Stimulated activated CD8-positive, alpha-beta memory T cell treated with anti-CD3 and anti-CD28 coated beads, Interleukin-4, amount 100 ng/mL, for 48 hours (primary cell): ENCODE data around the gene ASB18.

ENCODE experiments used
- DNase-seq: peaks from one replicate; pipeline ENCODE4 v3.0.0-alpha.2; 2020

Gene ASB18

GRCh38 chr2:236172255-236173035 lies 91.8 kb downstream of the ASB18 start:
- DNase-seq = no peak

- no peak for DNase-seq
Measured at GRCh38 chr2:236171680-236172254, 92.4 kb downstream of the ASB18 start.

GRCh38 chr2:236171181-236171679 lies 93.0 kb downstream of the ASB18 start:
- DNase-seq = no peak

GRCh38 chr2:236170590-236171165 lies 93.5 kb downstream of the ASB18 start:
- DNase-seq = no peak

- no peak for DNase-seq
Measured at GRCh38 chr2:236169741-236170589, 94.2 kb downstream of the ASB18 start.

GRCh38 chr2:236169151-236169721 lies 95.0 kb downstream of the ASB18 start:
- DNase-seq = no peak

DNA sequence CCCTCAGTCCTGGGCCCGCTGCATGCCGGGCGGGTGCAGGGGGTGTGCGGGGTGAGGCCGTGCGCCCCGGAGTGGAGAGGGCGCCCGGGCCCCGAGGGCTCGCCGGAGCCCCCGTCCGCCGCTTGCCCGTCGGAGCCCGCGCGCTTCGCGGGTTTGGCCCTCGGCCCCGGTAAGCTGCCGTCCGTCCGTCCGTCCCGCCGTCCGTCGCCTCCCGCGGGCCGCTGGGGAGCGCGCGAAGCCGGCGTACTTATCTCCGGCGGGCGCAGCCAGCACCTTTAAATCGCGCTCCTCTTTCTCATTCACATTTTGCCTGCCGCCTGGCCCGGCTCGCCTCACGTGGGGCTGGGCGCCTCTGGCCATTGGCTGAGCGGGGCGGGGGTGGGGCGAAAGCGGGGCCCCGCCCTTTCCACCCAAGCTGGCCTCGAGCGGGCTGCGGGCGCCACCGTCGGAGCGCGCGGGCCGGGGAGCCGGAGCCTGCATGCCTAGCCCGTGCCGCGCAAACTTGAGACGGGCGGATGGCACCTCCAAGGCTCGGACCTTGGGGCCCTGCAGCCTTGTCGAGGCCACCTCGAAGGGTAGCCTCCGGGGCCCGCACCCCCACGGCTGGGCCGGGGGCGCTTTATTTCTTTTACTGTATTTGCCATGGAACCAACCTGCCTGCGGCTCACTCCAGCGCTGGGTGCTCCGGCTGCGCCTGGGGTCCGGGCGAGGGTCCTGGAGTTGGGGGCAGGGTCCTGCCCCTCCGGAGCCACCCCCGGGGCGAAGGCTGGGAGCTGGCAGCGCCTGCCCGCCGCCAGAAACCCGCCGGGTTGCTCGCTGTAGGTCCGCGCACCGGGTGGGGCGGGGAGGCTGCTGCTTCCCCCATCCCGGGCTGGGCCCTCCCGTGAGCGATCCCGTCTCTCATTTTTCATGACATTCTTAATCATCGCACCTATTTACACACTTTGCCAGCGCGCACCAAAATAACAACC lies 95.8 kb downstream of the ASB18 start, which contains the start of gene GBX2:
TSS of gene GBX2 (minus strand) at position 277 of the 971 bp plus-strand sequence. CDS start 415 bp downstream, outside the sequence.
- no peak for DNase-seq

DNA sequence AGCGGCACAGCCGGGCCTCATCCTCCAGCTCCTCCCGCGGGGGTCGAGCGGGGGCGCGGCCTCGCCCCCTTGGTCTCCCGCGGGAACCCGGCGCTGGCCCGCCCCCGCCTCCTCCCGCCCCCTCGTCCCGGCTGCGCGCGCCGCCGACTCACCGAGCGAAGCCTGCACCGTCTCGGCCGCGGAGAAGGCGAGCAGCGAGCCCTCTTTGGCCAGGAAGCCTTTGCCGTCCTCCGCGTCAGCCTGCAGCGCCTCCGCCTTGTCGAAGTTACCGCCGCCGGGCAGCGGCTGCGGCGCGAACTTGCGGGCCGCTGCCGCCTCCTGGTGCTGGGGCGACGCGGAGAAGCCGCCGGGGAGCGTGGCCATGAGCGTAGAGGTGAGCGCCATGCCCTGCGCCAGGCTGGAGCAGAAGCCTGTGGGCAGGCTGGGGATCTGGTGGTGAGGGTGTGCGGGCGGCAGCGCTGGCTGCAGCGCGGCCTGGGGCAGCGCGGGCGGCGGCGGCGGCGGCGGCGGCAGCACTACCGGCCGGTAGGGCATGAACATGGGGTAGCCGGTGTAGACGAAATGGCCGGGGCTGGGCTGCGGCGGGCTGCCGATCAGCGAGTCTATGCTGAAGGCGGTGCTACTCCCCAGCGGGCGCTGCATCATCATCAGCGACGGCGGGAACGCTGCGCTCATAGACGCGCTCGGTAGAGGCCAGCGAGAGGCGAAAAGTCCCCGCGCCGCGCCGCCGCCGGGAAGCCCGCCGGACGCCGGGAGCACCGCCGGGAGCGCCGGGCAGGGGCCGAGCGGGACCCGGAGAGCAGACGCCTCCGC lies 96.7 kb downstream of the ASB18 start:
- no peak for DNase-seq

DNA sequence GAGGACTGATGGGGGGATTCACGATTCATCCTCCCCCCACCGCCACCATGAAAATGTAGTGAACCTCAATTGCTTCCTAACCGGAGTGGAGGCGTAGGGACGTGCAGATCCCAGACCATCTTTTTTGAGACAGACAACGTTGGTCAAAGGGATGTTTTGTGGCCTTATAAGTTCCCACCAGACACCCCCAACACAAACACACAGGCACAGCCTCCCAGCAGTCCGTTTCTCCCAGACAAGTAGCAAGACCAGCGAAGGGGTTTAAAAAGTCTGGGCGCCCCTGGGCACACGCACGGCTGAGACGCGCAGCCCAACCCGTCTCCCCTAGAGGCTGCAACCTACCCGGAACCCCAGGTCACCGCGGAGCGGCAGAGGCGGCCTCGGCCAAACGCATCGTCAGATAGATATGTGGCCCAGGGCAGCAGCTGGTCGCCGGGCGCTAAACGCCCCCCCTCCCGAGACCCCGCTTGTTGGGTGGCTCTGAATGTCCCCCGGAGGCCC lies 97.4 kb downstream of the ASB18 start:
- no peak for DNase-seq

- no peak for DNase-seq
Measured at GRCh38 chr2:236165842-236166795, 98.1 kb downstream of the ASB18 start.

DNA sequence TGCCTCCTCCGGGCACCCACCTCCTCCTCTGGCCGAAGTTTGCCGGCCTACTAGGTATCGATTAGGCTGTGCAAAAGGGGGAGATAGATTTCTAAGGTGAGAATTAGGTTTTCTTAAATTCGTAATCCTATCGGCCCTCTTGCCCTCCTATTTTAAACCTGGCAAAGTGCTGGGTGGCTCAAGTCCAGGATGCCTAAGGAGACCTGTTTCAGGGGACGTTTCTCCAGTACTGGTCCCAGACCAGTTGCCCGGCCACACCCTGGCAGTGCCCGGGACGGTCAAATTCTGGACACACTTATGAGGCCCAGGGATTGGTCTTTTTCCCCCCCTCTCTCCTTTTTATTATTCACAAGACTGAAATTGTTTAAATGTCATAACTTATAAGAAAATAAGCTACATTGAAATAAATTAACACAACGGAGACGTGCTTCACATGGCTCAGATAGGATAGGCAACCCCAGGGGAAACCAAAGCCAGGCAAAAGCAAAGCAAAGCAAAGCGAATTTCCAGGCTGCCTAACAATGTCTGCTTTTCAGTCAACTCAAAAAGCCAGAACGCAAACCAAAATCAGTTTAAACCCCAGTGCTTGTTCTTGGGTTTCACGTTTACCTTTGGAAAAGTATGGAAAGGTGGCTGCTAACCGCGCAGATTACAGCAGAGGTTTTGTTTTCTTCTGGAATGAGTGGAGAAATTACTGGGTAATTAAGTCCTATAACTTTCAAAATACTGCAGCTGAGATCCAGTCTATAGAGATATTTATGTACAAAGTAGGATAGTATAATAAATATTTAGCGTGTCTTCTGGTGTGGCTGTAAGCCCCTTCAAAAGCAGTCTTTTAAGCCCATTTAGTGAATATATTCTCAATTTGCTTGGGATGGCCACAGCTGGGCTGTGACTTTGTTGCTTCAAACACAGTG lies 99.0 kb downstream of the ASB18 start:
- DNase-seq = no peak

GRCh38 chr2:236164201-236164924 lies 99.8 kb downstream of the ASB18 start:
- DNase-seq = no peak

DNA sequence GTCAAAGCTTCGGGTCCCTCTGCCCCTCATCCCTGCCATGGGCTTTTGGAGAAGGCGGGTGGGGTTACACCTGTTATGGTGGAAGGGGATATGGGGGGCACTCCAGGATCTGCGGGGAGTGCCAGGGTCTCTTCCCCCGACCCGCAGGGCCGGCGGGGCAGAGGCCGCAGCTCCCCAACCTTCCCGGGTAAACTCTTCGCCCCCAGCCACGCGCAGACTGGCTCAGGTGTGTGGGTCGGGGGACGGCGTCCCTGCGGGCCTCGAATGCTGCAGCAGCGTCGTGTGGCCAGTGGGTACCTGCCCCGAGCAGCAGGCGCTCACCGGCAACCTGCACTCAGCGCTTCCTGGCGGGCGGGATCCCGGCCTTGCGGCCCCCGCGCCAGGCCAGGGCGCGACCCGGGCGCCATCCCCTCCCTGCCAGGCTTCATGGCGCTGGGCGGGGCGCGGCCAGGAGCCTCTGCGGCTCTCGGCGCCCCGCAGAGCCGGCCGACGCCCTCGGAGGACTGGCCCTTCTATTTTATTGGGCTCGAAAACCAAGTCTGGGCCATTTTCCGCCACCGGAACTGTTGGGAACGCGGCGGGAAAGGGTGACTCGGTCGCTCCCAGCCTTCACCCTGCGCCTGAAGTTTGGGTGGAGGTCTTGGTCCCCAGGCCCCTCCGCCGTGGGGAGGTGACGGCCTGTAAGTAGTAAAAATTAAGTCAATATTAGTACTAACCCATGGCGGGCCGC lies 100.6 kb downstream of the ASB18 start:
- DNase-seq = no peak

- no peak for DNase-seq
Measured at GRCh38 chr2:236162882-236163470, 101.2 kb downstream of the ASB18 start.

- DNase-seq = no peak
Measured at GRCh38 chr2:236162031-236162845, 102.0 kb downstream of the ASB18 start.
